NCI-H187 treated with DMSO at 0.1 percent for 48 hours (cell line): ENCODE measurements around the gene MACROD1.

Experiments
- DNase-seq: peaks from one replicate; lab custom pipeline; 2025; lab: John Stamatoyannopoulos, UW

Gene MACROD1

GRCh38 chr11:64013141-64013896, 152.6 kb downstream of the MACROD1 start:
- DNase-seq = no peak

- no peak for DNase-seq
Observed at GRCh38 chr11:64011371-64011770, 154.5 kb downstream of the MACROD1 start.

- DNase-seq = no peak
Observed at GRCh38 chr11:64010783-64011182, 155.1 kb downstream of the MACROD1 start.

GRCh38 chr11:64009710-64010109, 156.2 kb downstream of the MACROD1 start:
- DNase-seq = no peak

- no peak for DNase-seq
Observed at GRCh38 chr11:64008914-64009633, 156.8 kb downstream of the MACROD1 start.

GRCh38 chr11:64008283-64008913, 157.5 kb downstream of the MACROD1 start:
- no peak for DNase-seq

- no peak for DNase-seq
Observed at GRCh38 chr11:64007629-64008282, 158.2 kb downstream of the MACROD1 start.

- no peak for DNase-seq
Observed at GRCh38 chr11:64007160-64007628, 158.7 kb downstream of the MACROD1 start.

- no peak for DNase-seq
Observed at GRCh38 chr11:64006398-64006797, 159.5 kb downstream of the MACROD1 start.

GRCh38 chr11:64005691-64006090, 160.2 kb downstream of the MACROD1 start:
- DNase-seq = no peak

GRCh38 chr11:64004590-64004984, 161.3 kb downstream of the MACROD1 start:
- no peak for DNase-seq

- no peak for DNase-seq
Observed at GRCh38 chr11:64003807-64004589, 161.9 kb downstream of the MACROD1 start.

- DNase-seq = no peak
Observed at GRCh38 chr11:64001484-64002420, 164.2 kb downstream of the MACROD1 start.

- DNase-seq = no peak
Observed at GRCh38 chr11:64000740-64001483, 165.0 kb downstream of the MACROD1 start.

GRCh38 chr11:64000026-64000739, 165.7 kb downstream of the MACROD1 start:
- DNase-seq = no peak

- DNase-seq = peak; percentile 73
Observed at GRCh38 chr11:63999349-64000025, 166.4 kb downstream of the MACROD1 start.

- no peak for DNase-seq
Observed at GRCh38 chr11:63998558-63999348, 167.2 kb downstream of the MACROD1 start.
